Measurements from ENCODE around the gene GRIA3.
"Not testable (repeated sequence)": the region's sequence is repeated elsewhere in the genome, so short reads cannot be mapped to it uniquely, and the experiment has no call there.

The GRIA3 gene

GRCh38 chrX:123432361-123433150 is 248.5 kb downstream of the GRIA3 start:
- H3K27ac ChIP-seq (ENCODE audit: low read depth, low read length), result no peak overlapping the region
- no peaks in the 10 kb centered on the region for H3K27me3 ChIP-seq (ENCODE audit: control insufficient read depth in 1 of 2, insufficient read depth in 2 of 2, low read length in 2 of 2)
- no peaks in the 10 kb centered on the region for H3K36me3 ChIP-seq (ENCODE audit: insufficient read depth, low read length)
- no peaks in the 10 kb centered on the region for H3K4me1 ChIP-seq (ENCODE audit: insufficient read depth, low read length)
- no peak overlapping the region for H3K9ac ChIP-seq (ENCODE audit: low read length)
- no peak overlapping the region for H3K4me3 ChIP-seq (ENCODE audit: low read depth in 1 of 2, low read length in 2 of 2)
- no peaks in the 10 kb centered on the region for H3K9me3 ChIP-seq (ENCODE audit: low read length)

DNA sequence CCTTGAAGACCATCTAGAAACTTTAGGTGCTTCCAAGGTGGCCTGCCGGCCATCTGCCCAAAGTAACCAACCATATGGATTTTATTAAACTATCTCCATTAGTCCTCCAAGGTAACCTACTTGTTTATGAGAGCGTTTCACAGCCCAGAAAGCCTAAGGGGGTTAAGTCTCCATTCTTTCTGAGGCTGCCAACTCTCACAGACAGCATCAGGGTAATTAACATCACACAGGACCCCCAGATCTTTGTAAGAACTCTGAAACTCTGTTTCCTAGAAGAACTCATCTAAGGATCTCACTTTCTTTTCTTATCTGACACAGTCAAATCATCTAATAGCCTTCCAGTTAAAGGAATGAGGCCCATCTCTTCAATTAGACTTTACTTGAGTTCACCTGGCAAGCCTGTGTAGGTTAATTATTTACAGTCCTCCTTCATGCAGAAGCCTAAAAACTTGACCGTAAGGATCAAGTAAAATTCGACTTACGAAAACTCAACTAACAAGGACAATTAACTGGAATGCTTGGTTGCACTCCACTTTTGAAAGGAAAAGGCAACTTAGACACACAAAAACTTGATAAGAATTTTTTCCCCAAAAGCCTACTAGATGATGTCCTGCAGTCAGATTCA is 252.5 kb downstream of the GRIA3 start:
- Histone ChIP-seq H3K9ac (ENCODE audit: low read length) (no peak overlapping the region), H3K4me3 (ENCODE audit: low read depth in 1 of 2, low read length in 2 of 2) (no peak overlapping the region), H3K9me3 (ENCODE audit: low read length) (no peaks in the 10 kb centered on the region), H3K27ac (ENCODE audit: low read depth, low read length) (no peak overlapping the region), H3K36me3 (ENCODE audit: insufficient read depth, low read length) (no peaks in the 10 kb centered on the region), H3K27me3 (ENCODE audit: control insufficient read depth in 1 of 2, insufficient read depth in 2 of 2, low read length in 2 of 2) (no peaks in the 10 kb centered on the region), H3K4me1 (ENCODE audit: insufficient read depth, low read length) (no peaks in the 10 kb centered on the region)

- H3K27ac ChIP-seq (ENCODE audit: low read depth, low read length); H3K36me3 ChIP-seq (ENCODE audit: insufficient read depth, low read length); H3K4me1 ChIP-seq (ENCODE audit: insufficient read depth, low read length); H3K9ac ChIP-seq (ENCODE audit: low read length); H3K4me3 ChIP-seq (ENCODE audit: low read depth in 1 of 2, low read length in 2 of 2); H3K9me3 ChIP-seq (ENCODE audit: low read length); H3K27me3 ChIP-seq (ENCODE audit: control insufficient read depth in 1 of 2, insufficient read depth in 2 of 2, low read length in 2 of 2): not testable (repeated sequence)
Measured at GRCh38 chrX:123439926-123440325, 255.8 kb downstream of the GRIA3 start.

- H3K4me3 ChIP-seq (ENCODE audit: low read depth in 1 of 2, low read length in 2 of 2), result no peak overlapping the region
- no peak overlapping the region for H3K9ac ChIP-seq (ENCODE audit: low read length)
- no peak overlapping the region for H3K27ac ChIP-seq (ENCODE audit: low read depth, low read length)
- H3K36me3 ChIP-seq (ENCODE audit: insufficient read depth, low read length), result no peaks in the 10 kb centered on the region
- no peaks in the 10 kb centered on the region for H3K4me1 ChIP-seq (ENCODE audit: insufficient read depth, low read length)
- no peaks in the 10 kb centered on the region for H3K27me3 ChIP-seq (ENCODE audit: control insufficient read depth in 1 of 2, insufficient read depth in 2 of 2, low read length in 2 of 2)
- H3K9me3 ChIP-seq (ENCODE audit: low read length), result no peaks in the 10 kb centered on the region
Measured at GRCh38 chrX:123442764-123443163, 258.7 kb downstream of the GRIA3 start.

DNA sequence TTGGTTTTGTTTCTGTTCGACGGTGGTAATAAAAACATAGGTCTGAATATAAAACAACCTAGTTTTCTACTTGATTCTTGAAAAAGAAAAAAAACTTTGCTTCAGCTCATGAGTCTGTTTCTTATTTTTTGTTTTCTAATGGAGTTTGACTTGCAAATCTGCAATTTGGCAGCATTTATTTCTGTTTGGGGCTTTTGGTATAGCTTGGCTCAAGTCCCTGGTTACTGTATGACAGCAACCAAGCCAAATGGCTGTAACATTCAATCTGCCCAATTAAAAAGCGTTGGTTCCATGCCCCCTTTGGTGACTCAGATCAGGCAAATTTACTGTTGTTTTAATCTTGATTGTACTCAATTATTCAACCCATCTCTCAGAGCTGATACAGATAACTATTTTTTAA is 263.4 kb downstream of the GRIA3 start:
- Histone ChIP-seq H3K27me3 (ENCODE audit: control insufficient read depth in 1 of 2, insufficient read depth in 2 of 2, low read length in 2 of 2) (no peaks in the 10 kb centered on the region), H3K4me1 (ENCODE audit: insufficient read depth, low read length) (no peaks in the 10 kb centered on the region), H3K4me3 (ENCODE audit: low read depth in 1 of 2, low read length in 2 of 2) (no peak overlapping the region), H3K36me3 (ENCODE audit: insufficient read depth, low read length) (no peaks in the 10 kb centered on the region), H3K9ac (ENCODE audit: low read length) (no peak overlapping the region), H3K27ac (ENCODE audit: low read depth, low read length) (no peak overlapping the region), H3K9me3 (ENCODE audit: low read length) (no peaks in the 10 kb centered on the region)

DNA sequence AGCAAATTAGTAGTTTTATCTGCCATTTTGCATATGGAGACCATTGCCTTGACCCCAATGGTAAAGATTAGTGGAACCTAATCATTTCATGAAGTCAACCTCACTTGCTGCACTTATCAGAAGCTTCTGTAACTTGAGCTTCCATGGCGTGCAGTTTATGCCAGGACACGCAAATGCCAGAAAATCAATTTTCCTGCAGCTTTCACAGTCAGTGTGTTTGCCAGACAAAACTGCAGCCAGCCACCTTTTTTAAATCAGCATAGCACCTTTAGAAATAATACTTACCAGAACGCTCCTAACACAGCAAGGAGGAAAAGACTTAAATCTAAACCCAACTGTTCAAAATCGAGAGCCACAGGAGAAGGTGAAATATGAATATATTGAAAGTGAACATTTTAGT is 265.3 kb downstream of the GRIA3 start:
- no peaks in the 10 kb centered on the region for H3K4me1 ChIP-seq (ENCODE audit: insufficient read depth, low read length)
- no peak overlapping the region for H3K9ac ChIP-seq (ENCODE audit: low read length)
- no peaks in the 10 kb centered on the region for H3K9me3 ChIP-seq (ENCODE audit: low read length)
- no peaks in the 10 kb centered on the region for H3K27me3 ChIP-seq (ENCODE audit: control insufficient read depth in 1 of 2, insufficient read depth in 2 of 2, low read length in 2 of 2)
- H3K27ac ChIP-seq (ENCODE audit: low read depth, low read length), result no peak overlapping the region
- no peaks in the 10 kb centered on the region for H3K36me3 ChIP-seq (ENCODE audit: insufficient read depth, low read length)
- no peak overlapping the region for H3K4me3 ChIP-seq (ENCODE audit: low read depth in 1 of 2, low read length in 2 of 2)

DNA sequence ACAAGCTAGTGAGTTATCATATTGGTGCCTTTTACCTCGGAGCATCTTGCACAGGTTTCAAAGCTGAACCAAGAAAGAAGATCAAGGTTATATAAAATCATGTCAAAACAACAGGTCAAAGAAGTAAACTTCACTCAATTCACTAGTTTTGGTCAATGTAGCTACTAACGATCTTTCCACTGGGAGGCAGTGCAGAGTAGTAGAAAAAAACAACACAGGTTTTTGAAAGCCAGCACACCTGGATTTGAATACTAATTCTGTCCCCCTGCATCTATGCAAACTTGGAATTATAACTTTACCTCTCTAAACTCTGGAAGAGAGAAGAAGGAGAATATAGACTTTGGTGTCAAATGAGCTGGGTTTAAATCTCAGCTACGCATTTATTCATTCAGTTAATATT is 266.1 kb downstream of the GRIA3 start:
- no peak overlapping the region for H3K9ac ChIP-seq (ENCODE audit: low read length)

GRCh38 chrX:123454712-123455431 is 270.8 kb downstream of the GRIA3 start:
- Histone ChIP-seq H3K27me3 (ENCODE audit: control insufficient read depth in 1 of 2, insufficient read depth in 2 of 2, low read length in 2 of 2) (no peaks in the 10 kb centered on the region), H3K4me3 (ENCODE audit: low read depth in 1 of 2, low read length in 2 of 2) (no peak overlapping the region), H3K9ac (ENCODE audit: low read length) (no peak overlapping the region), H3K27ac (ENCODE audit: low read depth, low read length) (no peak overlapping the region), H3K9me3 (ENCODE audit: low read length) (no peaks in the 10 kb centered on the region), H3K4me1 (ENCODE audit: insufficient read depth, low read length) (no peaks in the 10 kb centered on the region), H3K36me3 (ENCODE audit: insufficient read depth, low read length) (no peaks in the 10 kb centered on the region)

More for the DNA sequence above, 266.1 kb downstream of the GRIA3 start:
- no peaks in the 10 kb centered on the region for H3K36me3 ChIP-seq (ENCODE audit: insufficient read depth, low read length)
- H3K9me3 ChIP-seq (ENCODE audit: low read length), result no peaks in the 10 kb centered on the region
- H3K27ac ChIP-seq (ENCODE audit: low read depth, low read length), result no peak overlapping the region
- H3K27me3 ChIP-seq (ENCODE audit: control insufficient read depth in 1 of 2, insufficient read depth in 2 of 2, low read length in 2 of 2), result no peaks in the 10 kb centered on the region
- no peak overlapping the region for H3K4me3 ChIP-seq (ENCODE audit: low read depth in 1 of 2, low read length in 2 of 2)
- no peaks in the 10 kb centered on the region for H3K4me1 ChIP-seq (ENCODE audit: insufficient read depth, low read length)

DNA sequence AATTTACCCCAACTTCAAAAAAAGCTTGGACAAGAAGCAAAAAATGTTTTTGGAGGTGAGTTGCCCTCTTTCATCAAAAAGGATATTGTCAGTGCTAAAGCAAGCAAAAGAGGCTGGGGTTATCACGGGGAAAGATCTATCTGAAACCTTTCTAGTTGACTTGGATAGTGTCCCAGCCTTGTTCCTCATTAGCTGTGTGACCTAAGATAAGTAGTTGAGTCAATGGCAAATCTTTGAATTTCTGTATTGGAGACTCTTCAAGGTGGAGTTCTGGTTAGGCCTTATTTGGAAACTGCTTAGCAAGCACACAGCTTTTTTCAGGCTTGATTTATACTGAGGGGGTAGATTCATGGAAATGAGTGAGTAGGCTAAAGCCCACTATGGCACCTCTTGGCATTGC is 271.6 kb downstream of the GRIA3 start:
- H3K36me3 ChIP-seq (ENCODE audit: insufficient read depth, low read length), result no peaks in the 10 kb centered on the region
- H3K9me3 ChIP-seq (ENCODE audit: low read length), result no peaks in the 10 kb centered on the region
- no peak overlapping the region for H3K9ac ChIP-seq (ENCODE audit: low read length)
- no peak overlapping the region for H3K27ac ChIP-seq (ENCODE audit: low read depth, low read length)
- H3K27me3 ChIP-seq (ENCODE audit: control insufficient read depth in 1 of 2, insufficient read depth in 2 of 2, low read length in 2 of 2), result no peaks in the 10 kb centered on the region
- H3K4me1 ChIP-seq (ENCODE audit: insufficient read depth, low read length), result no peaks in the 10 kb centered on the region
- no peak overlapping the region for H3K4me3 ChIP-seq (ENCODE audit: low read depth in 1 of 2, low read length in 2 of 2)

GRCh38 chrX:123464709-123465108 is 280.6 kb downstream of the GRIA3 start:
- no peaks in the 10 kb centered on the region for H3K4me1 ChIP-seq (ENCODE audit: insufficient read depth, low read length)
- H3K9ac ChIP-seq (ENCODE audit: low read length), result no peak overlapping the region
- no peaks in the 10 kb centered on the region for H3K9me3 ChIP-seq (ENCODE audit: low read length)
- H3K27me3 ChIP-seq (ENCODE audit: control insufficient read depth in 1 of 2, insufficient read depth in 2 of 2, low read length in 2 of 2), result no peaks in the 10 kb centered on the region
- no peak overlapping the region for H3K4me3 ChIP-seq (ENCODE audit: low read depth in 1 of 2, low read length in 2 of 2)
- no peaks in the 10 kb centered on the region for H3K36me3 ChIP-seq (ENCODE audit: insufficient read depth, low read length)
- H3K27ac ChIP-seq (ENCODE audit: low read depth, low read length), result no peak overlapping the region

GRCh38 chrX:123468481-123468880 is 284.4 kb downstream of the GRIA3 start:
- Histone ChIP-seq H3K4me3 (ENCODE audit: low read depth in 1 of 2, low read length in 2 of 2) (no peak overlapping the region), H3K9me3 (ENCODE audit: low read length) (no peaks in the 10 kb centered on the region), H3K36me3 (ENCODE audit: insufficient read depth, low read length) (no peaks in the 10 kb centered on the region), H3K4me1 (ENCODE audit: insufficient read depth, low read length) (no peaks in the 10 kb centered on the region), H3K9ac (ENCODE audit: low read length) (no peak overlapping the region), H3K27ac (ENCODE audit: low read depth, low read length) (no peak overlapping the region), H3K27me3 (ENCODE audit: control insufficient read depth in 1 of 2, insufficient read depth in 2 of 2, low read length in 2 of 2) (no peaks in the 10 kb centered on the region)
